ENCODE results near the gene F10. TPM values are rescaled to one million over a fixed set of nuclear protein-coding genes. Genes with fewer than 3 reads are reported as not detected.
"Not testable (repeated sequence)": the region's sequence is repeated elsewhere in the genome, so short reads cannot be mapped to it uniquely, and the experiment has no call there.

Gene F10
- total RNA-seq, 3 donors from 2014 or later (not counting 1 experiment from before 2014, with no cell fraction given), result not detected

- Mint-ChIP-seq H3K27me3 (ENCODE audit: low read depth in 2 of 2) (peaks cover 0 to 15% of the 10 kb centered on the region in 2 donors), H3K27ac (peak overlapping the region in 1 of 2 donors; percentile 48), H3K4me1 (peaks cover 19 to 20% of the 10 kb centered on the region in 2 donors), H3K4me3 (no peak overlapping the region), H3K36me3 (no peaks in the 10 kb centered on the region), H3K9me3 (no peaks in the 10 kb centered on the region)
- Histone ChIP-seq H3K4me1 (ENCODE audit: control insufficient read depth, insufficient read depth, low read length) (peaks cover 18% of the 10 kb centered on the region), H3K27ac (ENCODE audit: low read length) (no peak overlapping the region), H3K27me3 (ENCODE audit: control insufficient read depth, insufficient read depth, low read length) (no peaks in the 10 kb centered on the region), H3K36me3 (ENCODE audit: control insufficient read depth, insufficient read depth, low read length) (no peaks in the 10 kb centered on the region), H3K4me3 (ENCODE audit: low read length) (no peak overlapping the region), H3K9me3 (ENCODE audit: control insufficient read depth, insufficient read depth, low read length) (no peaks in the 10 kb centered on the region)
- 94% methylated on average over 20 of the region's 20 CpGs for WGBS (ENCODE audit: insufficient coverage)
- no peak for DNase-seq
- ATAC-seq, result no peak
- intact Hi-C loops (cut with micrococcal nuclease), result no loop called here
- TF ChIP-seq, protein P1, sequence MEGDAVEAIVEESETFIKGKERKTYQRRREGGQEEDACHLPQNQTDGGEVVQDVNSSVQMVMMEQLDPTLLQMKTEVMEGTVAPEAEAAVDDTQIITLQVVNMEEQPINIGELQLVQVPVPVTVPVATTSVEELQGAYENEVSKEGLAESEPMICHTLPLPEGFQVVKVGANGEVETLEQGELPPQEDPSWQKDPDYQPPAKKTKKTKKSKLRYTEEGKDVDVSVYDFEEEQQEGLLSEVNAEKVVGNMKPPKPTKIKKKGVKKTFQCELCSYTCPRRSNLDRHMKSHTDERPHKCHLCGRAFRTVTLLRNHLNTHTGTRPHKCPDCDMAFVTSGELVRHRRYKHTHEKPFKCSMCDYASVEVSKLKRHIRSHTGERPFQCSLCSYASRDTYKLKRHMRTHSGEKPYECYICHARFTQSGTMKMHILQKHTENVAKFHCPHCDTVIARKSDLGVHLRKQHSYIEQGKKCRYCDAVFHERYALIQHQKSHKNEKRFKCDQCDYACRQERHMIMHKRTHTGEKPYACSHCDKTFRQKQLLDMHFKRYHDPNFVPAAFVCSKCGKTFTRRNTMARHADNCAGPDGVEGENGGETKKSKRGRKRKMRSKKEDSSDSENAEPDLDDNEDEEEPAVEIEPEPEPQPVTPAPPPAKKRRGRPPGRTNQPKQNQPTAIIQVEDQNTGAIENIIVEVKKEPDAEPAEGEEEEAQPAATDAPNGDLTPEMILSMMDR (IDR thresholded peaks at IDR 0.05), result no peak
Measured at GRCh38 chr13:113159701-113160100, 37.1 kb downstream of the F10 start.

- Histone ChIP-seq H3K27me3 (ENCODE audit: control insufficient read depth, insufficient read depth, low read length) (no peaks in the 10 kb centered on the region), H3K27ac (ENCODE audit: low read length) (no peak overlapping the region), H3K36me3 (ENCODE audit: control insufficient read depth, insufficient read depth, low read length) (no peaks in the 10 kb centered on the region), H3K4me1 (ENCODE audit: control insufficient read depth, insufficient read depth, low read length) (peaks cover 16% of the 10 kb centered on the region), H3K4me3 (ENCODE audit: low read length) (no peak overlapping the region), H3K9me3 (ENCODE audit: control insufficient read depth, insufficient read depth, low read length) (no peaks in the 10 kb centered on the region)
- Mint-ChIP-seq H3K4me1 (peaks cover 22 to 26% of the 10 kb centered on the region in 2 donors), H3K9me3 (no peaks in the 10 kb centered on the region), H3K36me3 (no peaks in the 10 kb centered on the region), H3K27me3 (ENCODE audit: low read depth in 2 of 2) (peaks cover 0 to 15% of the 10 kb centered on the region in 2 donors), H3K27ac (peak overlapping the region in 1 of 2 donors; percentile 44), H3K4me3 (peak overlapping the region; percentile 47)
- TF ChIP-seq, protein P1 (IDR thresholded peaks at IDR 0.05), result no peak
- intact Hi-C loops (cut with micrococcal nuclease), result no loop called here
- WGBS (ENCODE audit: insufficient coverage), result 87% methylated on average over 12 of the region's 12 CpGs
- ATAC-seq (no peak), DNase-seq (no peak)
Measured at GRCh38 chr13:113160983-113161382, 38.4 kb downstream of the F10 start.

GRCh38 chr13:113161433-113161832 is 38.8 kb downstream of the F10 start:
- Histone ChIP-seq H3K27ac (ENCODE audit: low read length) (peak overlapping the region; percentile 17), H3K36me3 (ENCODE audit: control insufficient read depth, insufficient read depth, low read length) (no peaks in the 10 kb centered on the region), H3K4me1 (ENCODE audit: control insufficient read depth, insufficient read depth, low read length) (peaks cover 19% of the 10 kb centered on the region), H3K9me3 (ENCODE audit: control insufficient read depth, insufficient read depth, low read length) (no peaks in the 10 kb centered on the region), H3K27me3 (ENCODE audit: control insufficient read depth, insufficient read depth, low read length) (no peaks in the 10 kb centered on the region), H3K4me3 (ENCODE audit: low read length) (no peak overlapping the region)
- intact Hi-C loops (cut with micrococcal nuclease), result no loop called here
- Mint-ChIP-seq H3K27me3 (ENCODE audit: low read depth in 2 of 2) (peaks cover 0 to 15% of the 10 kb centered on the region in 2 donors), H3K4me3 (peak overlapping the region; percentile 47), H3K9me3 (no peaks in the 10 kb centered on the region), H3K36me3 (no peaks in the 10 kb centered on the region), H3K27ac (peak overlapping the region in 1 of 2 donors; percentile 44), H3K4me1 (peaks cover 26 to 27% of the 10 kb centered on the region in 2 donors)
- ATAC-seq (no peak), DNase-seq (peak in 1 of 2 donors; percentile 39)
- TF ChIP-seq, protein P1 (IDR thresholded peaks at IDR 0.05), result no peak
- 42% methylated on average over 16 of the region's 16 CpGs for WGBS (ENCODE audit: insufficient coverage)

- H3K36me3 ChIP-seq (ENCODE audit: control insufficient read depth, insufficient read depth, low read length); DNase-seq; H3K4me3 Mint-ChIP-seq; ATAC-seq; H3K4me3 ChIP-seq (ENCODE audit: low read length); H3K9me3 ChIP-seq (ENCODE audit: control insufficient read depth, insufficient read depth, low read length); intact Hi-C loops (cut with micrococcal nuclease); H3K27me3 ChIP-seq (ENCODE audit: control insufficient read depth, insufficient read depth, low read length); H3K27ac ChIP-seq (ENCODE audit: low read length); H3K36me3 Mint-ChIP-seq; H3K27ac Mint-ChIP-seq; H3K9me3 Mint-ChIP-seq: not testable (repeated sequence)
- Mint-ChIP-seq H3K27me3 (ENCODE audit: low read depth in 2 of 2) (peaks cover 0 to 15% of the 10 kb centered on the region in 2 donors), H3K4me1 (peaks cover 26 to 30% of the 10 kb centered on the region in 2 donors)
- 0% methylated on average over 4 of the region's 13 CpGs for WGBS (ENCODE audit: insufficient coverage)
- peaks cover 21% of the 10 kb centered on the region for H3K4me1 ChIP-seq (ENCODE audit: control insufficient read depth, insufficient read depth, low read length)
Measured at GRCh38 chr13:113161975-113162374, 39.4 kb downstream of the F10 start.
